GM21786 (cell line): Measurements from ENCODE around the gene ACSF2.
"Not testable (repeated sequence)": the region's sequence is repeated elsewhere in the genome, so short reads cannot be mapped to it uniquely, and the experiment has no call there.

Source experiments
- ATAC-seq: cut with Tn5 transposase; IDR thresholded peaks from one replicate; pipeline ENCODE4 v1.9.1; 2021; ENCODE audit not compliant: unreplicated experiment

The ACSF2 gene

DNA sequence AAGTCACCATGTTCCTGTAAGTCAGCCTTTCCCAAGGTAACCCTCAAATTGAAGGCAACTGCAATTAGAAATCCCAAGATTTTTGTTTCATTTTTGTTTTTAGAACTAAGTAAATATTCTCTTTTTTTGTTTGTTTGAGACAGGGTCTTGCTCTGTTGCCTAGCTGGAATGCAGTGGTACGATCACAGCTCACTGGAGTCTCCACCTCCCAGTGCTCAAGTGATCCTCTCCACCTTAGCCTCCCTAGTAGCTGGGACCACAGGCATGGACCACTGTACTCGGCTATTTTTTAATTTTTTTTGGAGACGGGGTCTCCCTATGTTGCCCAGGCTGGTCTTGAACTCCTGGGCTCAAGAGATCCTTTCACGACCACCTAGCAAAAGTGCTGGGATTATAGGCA lies 18.1 kb upstream of the ACSF2 start:
- ATAC-seq: no peak

DNA sequence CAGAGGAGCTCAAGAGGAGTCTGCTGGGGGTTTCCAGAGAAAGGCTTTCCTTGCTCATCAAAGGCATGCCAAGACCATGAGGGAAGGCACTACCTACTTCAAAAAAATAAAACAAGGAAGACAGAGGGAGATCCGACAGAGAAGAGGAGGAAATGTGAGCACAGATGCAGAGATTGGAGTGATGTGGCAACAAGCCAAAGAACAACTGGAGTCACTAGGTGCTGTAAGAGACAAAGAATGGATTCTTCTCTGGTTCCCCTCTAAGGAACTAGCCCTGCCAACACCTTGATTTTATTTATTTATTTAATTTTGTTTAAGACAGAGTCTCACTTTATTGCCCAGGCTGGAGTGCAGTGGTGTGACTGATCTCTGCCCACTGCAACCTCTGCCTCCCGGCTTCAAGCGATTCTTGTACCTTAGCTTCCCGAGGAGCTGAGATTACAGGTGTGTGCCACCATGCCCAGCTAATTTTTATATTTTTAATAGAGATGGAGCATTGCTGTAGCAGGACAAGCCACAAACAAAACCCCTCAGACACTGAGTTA lies 13.8 kb upstream of the ACSF2 start:
- no peak for ATAC-seq

DNA sequence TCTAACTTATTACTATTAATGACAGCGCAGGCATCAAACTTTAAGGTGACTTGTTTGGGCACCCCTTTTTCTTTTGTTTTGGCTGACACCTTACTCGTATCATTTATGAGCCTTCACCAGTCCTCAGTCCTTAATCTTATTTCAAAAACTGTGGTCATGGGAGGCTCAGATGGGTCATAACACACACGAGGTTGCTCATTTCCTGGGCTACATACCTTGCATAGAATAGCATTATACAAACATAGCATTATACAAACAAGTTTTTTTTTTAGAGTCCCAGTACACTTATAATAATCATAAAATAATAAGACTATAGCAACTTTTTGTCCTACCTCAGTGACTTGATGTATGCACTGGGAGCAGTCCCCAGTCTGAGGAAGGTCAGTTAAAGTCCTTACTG lies 11.2 kb upstream of the ACSF2 start:
- no peak for ATAC-seq

DNA sequence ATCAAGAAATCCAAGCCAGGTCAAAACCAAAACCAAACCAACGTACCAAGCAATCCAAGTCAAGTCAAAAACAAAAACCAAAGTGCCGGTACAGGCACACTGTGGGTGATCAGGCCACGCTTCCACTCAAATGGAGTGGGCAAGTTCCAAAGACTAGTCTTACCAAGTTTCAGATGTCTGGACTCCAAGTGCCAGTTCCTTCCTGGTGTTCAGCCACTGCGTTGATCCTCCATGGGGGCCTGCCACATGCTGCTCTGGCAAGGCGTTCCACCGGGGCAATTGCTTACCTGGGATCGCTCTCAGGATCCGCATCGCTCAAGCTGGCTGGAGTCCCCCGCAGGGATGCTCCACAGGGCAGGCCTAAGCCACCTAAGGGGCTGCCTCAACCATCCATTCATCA lies 6.4 kb upstream of the ACSF2 start:
- not testable (repeated sequence) for ATAC-seq

DNA sequence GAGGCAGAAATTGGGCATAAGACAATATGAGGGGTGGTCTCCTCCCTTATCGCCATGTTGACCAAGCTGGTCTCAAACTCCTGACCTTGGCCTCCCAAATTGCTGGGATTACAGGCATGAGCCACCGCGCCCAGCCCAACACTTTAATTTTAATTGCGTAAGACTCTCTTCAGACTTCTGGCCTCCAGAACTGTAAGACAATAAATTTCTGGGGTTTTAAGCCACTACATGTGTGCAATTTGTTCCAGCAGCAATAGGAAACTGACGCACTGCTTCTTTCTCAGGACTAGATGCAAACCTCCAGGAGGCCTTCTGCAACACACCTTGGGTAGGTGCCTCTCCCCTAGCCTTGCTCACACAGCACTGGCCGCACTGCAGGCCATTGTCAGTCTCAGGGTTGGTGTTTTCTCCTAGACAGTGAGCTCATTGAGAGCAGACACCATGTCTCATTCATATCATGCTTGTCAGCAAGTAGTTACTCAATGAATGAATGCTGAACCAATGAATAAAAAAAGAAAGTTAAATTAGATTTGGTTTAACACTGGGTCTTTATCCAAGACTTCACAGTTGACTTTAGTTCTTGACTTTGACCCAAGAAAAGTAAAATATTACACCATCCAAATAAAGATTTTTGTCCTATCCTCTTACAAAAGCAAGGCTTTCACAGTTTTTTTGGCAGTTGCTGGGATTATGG lies 5.5 kb upstream of the ACSF2 start:
- ATAC-seq: no peak

DNA sequence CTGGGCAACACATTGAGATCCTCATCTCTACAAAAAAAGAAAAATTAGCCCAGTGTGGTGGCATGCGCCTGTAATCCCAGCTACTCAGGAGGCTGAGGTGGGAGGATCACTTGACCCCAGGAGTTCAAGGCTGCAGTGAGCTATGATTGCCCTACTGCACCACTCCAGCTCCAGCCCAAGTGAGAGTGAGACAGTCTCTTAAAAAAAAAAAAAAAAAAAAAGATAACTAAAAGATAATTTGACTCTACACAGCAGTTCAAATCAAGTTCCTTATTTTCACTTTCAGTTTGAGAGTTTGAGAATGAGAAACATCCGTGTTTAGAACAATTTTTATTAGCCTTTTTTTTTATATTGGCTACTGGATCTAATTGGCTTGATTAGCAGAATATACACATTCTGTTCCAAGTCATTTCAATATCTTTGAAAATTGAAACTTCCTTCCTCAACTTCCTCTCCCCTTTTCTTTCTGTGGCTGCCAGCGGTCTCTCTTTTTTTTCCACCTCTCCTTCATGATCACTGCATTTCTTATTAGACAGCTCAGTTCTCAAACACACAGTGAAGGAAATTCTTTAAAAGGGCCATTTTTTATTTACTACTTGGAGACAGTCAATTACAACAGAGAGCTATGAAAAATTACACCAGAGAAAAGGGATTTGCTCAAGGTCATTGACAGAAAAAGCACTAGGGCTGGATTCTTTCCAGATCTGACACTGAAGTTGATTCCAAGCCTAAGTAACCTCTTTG lies 4.5 kb upstream of the ACSF2 start:
- peak; percentile 50 for ATAC-seq

DNA sequence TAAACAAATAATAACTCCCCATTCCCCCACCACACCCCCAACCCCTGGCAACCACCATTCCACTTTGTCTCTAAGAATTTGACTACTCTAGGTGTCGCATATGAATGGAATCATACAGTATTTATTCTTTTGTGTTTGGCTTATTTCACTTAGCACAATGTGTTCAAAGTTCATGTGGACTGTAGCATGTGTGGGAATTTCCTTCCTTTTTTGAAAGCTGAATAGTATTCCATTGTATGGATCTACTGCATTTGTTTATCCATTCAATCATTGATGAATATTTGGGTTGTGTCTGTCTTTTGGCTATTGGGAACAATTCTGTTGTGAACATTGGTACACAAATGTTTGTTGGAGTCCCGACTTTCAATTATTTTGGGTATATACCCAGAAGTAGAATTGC lies 3.3 kb upstream of the ACSF2 start:
- no peak for ATAC-seq

DNA sequence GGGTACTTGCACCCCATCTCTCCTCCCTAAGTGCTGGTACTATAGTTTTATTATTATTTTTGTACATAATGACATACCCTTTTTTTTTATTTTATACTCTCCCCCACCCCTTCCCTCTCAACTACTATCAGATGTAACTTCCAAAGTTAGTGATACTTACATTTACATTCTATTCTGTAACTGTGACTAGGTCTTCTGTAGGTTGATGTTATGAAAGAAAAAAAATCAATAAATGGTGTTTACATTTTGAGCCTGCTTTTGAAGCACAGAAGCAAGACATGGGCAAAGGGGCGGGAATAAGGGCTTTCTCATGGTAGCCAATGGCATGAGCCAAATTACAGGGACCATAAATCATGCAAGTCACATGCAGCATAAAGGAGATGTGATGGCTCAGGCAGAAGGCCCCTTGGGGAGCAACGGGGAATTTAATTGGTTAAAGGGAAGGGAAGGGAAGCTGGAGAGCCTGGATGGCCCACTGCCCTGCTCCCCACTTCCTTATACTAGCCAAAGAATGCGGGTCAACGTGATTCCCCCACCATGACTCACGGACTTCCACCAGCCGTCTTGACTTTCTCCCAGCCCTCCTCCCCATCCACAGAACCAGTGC lies 2.4 kb upstream of the ACSF2 start:
- no peak for ATAC-seq

DNA sequence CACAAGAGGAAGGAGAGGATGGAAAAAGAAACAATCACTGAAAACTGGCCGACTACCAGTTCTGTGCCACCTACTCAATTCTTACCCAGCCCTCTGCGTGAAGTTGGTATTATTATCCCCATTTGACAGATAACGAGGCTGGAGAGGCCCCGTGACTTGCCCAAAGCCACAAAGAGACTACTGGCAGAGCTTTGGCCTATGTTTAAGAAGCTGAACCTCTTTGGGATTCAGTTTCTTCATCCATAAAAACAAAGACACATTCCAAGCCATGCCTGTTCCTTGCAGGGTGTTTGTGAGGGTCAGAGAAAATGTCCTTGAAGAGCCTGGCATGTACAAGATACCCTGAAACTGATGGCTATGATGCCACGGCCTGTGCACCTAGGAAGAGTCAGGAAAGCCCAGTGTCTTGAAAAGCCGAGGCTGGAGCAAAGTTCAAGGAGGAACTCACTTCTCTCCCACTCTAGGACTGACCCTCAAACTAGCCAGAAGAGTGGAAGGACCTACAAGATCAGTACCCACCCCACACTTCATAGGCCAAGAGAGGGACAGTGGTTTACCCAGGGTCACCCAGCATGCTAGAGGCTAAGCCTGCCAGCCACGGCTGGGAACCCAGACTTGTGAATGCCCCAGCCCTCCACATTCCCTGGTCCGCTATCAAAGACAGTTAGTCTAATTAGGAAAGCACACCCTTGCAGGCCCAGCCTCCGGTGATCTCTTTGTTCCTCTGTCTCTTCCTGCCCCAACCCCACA lies 1.6 kb upstream of the ACSF2 start:
- ATAC-seq: no peak

DNA sequence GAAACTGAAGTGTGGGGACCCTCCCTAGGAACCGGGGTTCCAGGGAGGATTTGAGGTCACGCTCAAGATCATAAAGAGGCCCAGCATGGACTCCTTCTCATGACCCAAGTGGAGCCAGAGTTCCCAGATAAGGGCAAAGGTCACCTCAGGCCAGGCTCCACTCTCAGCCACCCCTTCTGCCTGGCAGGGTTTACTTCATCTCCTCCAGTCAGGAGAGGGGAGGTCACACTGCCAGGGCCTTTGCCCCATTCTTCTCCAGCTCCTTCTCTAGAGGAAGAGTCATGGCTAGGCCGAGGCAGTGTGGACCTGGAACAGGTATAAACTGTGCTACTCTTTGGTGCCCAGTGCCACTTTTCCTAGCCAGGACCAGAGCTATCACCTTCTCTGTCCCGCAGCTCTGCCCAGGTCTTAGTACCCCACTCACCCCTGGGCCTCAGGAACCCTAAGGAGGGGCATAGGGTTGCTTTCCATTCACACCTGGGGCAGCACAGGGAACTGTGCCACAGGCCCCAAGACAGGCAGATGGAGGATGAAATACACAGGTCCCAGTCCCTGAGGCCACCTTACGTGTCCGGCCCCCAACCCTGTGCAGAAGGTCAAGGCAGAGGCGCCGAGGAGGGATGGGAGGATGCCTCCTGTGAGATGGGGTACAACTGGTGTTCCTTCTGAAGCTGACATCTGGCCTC lies 879 bp upstream of the ACSF2 start:
- ATAC-seq: no peak

DNA sequence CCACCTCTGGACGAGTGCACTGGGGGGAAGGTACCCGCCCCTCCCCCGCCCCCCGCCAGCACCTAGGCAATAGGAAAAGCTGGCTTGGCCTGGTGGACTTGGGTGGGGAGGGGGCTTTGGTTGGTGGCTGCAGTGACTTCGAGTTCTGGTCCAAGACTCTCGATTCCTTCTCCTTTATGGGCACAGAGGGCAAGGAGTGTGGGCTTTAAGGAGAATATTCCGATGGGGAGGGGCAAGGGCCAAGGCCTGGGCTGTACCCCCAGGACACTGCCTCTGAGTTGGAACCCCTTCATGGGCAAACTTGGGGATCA lies 409 bp downstream of the ACSF2 start:
- no peak for ATAC-seq

DNA sequence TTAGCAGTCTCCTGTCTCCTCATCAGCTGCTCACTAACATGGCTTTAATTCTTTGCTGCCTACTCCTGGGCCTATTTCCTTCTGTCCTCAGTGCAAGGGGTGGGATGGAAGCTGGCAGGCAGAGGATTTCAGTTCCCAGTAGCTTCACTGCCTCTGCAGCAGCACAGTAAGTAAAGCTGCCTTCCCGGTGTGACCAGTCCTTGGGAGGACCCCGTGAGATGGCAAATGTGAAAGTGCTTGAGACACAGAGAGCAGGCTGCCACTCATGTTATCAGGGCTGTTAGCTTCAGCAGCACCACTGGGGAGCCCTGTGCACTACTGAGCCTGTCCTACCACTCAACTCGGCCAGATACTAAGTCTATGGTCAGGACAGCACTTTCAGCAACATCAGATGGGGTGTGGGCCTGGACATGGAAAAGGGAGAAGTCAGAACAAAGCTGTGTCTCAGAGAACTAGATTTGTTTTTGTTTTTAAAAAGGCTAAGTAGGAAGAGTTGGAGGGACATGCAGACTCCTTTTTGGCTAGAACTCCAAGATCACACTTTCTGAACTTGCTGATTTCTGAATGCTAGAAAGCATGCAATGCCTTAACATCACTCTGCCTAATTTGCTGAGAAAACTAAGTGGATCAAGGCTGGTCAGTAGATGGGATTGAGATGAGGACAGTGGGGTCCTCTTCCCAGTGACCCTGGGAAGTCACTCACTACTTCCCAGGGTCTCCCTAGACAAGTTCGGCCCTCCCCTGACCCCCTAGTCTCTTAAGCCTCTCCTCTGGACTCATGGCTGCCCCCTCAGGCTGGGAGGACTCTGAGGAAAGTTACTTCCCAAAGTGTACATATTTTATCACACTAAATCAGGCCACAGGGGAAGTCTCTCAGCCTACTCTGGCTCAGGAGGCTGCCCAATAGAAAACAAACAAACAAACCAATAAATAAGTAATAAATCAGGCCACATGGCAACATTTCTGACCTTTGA lies 1.1 kb downstream of the ACSF2 start:
- ATAC-seq: no peak

DNA sequence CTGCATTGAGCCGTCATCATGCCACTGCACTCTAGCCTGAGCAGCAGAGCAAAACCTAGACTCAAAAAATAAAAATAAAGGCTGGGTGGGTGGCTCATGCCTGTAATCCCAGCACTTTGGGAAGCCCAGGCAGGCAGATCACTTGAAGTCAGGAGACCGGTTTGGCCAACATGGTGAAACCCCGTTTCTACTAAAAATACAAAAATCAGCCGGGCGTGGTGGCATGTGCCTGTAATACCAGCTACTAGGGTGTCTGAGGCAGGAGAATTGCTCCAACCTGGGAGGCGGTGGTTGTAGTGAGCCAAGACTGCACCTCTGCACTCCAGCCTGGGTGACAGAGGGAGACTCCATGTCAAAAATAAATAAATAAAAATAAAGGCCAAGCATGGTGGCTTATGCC lies 2.1 kb downstream of the ACSF2 start:
- ATAC-seq: not testable (repeated sequence)

DNA sequence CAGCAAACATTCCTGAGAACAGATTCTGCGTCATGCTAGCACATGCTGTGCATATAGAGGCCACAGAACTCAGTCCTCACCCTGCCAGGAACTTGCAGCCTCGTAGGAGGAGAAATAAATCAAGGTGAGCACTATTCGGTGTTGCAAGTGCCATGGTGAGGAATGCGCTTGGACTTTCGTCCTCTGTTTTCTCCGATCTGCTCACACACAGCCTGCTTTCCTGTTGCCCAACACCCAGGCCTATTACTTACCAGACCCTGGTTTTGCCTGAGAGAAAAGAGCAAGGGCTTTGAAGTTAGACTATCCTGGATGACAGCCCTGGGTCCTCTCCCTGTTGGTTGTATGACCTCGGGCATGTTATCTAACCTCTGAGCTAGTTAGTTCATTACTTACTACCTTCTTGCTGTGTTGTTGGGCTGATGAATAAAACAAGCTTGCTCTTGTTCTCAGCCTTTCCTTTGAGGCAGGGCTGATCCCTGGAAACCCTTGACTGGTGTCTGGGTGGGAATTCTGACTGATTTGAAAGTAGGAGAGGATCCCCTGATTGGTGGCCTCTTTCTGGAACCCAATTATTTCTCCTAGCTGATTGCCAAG lies 2.9 kb downstream of the ACSF2 start:
- ATAC-seq: no peak

DNA sequence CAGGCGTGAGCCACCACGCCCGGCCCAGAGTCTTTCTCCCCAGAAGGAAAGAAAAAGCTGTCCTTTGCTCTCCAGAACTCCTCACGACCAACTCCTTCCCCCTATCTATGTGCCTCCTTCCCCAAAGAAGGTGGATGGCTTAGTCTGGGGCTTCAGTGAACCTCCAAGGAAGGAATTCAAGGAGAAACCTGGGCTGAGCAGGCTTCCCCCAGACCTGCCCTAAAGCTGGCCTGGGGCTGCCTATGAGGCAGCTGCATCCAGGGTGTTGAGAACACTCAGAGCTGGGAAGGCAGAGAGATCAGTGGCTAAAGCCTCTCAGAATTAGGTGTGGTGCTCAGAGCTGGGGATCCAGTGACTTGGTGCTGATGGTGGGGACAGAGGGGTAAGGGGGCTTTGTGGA lies 3.8 kb downstream of the ACSF2 start:
- ATAC-seq: no peak

DNA sequence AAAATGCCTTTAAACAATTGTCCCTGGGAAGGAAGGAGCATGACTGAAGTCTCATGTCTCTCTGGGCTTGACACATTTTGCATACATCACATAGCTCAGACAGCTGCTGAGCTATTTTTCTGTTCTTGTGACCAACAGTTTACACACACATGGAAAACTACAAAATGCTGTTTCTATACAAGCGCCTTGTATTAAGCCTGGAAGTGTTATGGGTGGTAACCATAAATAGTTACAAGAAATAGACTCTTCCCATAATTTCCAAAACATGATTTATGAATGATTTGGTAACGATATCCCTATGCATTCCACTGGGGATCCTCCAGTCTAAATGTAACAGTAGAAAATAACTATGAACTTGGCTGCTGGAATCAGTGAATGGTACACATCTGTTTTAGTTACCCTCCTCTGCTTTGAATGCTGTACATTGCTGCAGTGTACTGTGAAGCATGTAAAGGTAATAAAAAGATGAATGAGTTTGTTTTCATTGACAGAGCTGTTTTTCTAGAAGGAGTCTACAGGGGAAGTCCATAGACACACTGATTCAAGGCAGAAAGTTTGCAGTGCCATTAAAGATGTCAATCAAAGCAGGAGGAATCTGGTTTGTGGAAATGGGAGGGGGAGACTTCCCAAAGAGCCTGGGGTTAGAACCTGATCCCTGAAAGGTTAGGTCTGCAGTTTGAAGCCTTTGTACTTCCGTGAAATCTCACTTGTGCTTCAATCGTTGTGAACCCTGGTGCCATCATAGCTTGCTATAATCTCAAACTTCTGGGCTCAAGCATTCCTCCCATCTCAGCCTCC lies 5.0 kb downstream of the ACSF2 start:
- no peak for ATAC-seq

DNA sequence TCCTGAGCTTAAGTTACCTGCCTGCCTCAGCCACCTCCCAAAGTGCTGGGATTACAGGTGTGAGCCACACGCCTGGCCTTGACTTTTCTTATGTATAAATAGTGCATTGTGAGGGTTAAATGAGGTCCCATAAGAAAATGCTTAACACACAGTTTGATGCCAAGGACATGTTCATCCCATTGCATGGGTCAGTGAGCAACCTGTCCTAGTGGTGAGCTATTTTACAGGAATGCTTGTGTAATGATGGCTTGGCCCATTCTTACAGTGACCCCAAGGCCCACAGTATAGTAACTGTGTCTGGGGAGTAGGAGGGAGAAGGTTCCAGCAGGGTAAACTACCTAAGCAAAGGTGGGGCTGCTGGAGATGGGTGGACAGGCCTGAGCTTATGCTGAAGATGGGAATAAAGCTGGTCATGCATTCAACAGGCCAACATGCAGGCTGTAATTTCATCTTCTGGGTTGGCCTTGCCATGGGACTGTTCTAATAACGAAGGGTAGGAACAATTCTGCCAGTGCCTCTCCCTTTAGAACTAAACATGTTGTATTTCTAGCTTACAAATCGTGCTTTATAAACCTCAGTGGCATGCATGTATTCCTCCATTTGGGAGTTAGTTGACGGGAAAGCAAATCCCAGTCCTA lies 6.2 kb downstream of the ACSF2 start:
- ATAC-seq: no peak

DNA sequence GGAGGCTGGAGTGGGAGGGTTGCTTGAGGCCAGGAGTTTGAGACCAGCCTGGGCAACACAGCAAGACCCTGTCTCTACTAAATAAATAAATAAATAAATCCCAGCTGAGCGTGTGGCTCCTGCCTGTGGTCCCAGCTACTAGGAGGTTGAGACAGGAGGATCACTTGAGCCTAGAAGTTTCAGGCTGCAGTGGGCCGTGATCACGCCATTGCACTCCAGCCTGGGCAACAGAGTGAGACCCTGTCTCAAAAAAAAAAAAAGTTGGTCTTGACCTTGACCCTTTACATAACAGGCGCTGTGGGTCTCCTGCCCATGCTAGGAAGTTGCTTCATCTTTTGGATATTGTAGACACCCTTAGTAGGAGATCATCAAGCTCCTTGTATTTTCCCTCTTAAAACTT lies 11.4 kb downstream of the ACSF2 start:
- no peak for ATAC-seq
